IPS-18a (cell line): ENCODE measurements around the gene TMEM213.

Experiments used
- H3K27ac ChIP-seq: one replicate; pipeline ENCODE4 v1.5.1; 2013; ENCODE audit warnings: low read length
- H3K27me3 ChIP-seq: one replicate; pipeline ENCODE4 v1.6.1; 2013; ENCODE audit warnings: mild to moderate bottlenecking, low read length; ENCODE audit not compliant: control insufficient read depth, insufficient read depth
- H3K36me3 ChIP-seq: one replicate; pipeline ENCODE4 v1.6.1; 2013; ENCODE audit warnings: low read depth, low read length; ENCODE audit not compliant: control insufficient read depth
- H3K4me1 ChIP-seq: one replicate; pipeline ENCODE4 v1.6.1; 2013; ENCODE audit warnings: low read depth, low read length; ENCODE audit not compliant: control insufficient read depth
- H3K4me3 ChIP-seq: one replicate; pipeline ENCODE4 v1.5.1; 2013; ENCODE audit warnings: low read length
- H3K9ac ChIP-seq: one replicate; pipeline ENCODE4 v1.6.1; 2013; ENCODE audit warnings: mild to moderate bottlenecking, low read length, moderate library complexity
- H3K9me3 ChIP-seq: one replicate; pipeline ENCODE4 v1.6.1; 2013; ENCODE audit warnings: low read depth, low read length; ENCODE audit not compliant: control insufficient read depth

Gene TMEM213

DNA sequence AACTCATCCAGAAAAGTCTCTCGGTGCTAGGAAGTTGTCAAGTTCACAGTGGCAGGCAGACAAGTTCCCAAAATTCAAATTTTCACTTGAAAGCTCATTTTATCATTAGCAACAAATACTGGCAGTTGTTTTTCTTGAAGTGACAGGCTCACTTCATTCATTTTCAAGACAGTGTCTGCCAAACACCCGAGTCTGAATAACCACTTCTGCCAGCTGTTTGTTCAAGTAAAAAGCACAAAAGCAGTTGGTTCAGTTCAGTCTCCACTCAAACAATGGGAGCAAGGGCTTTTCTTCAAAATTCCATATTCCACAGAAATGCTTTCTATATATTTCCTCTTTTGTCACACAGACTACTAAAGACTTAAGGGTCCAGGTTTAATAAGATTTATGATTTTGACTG lies 47.9 kb downstream of the TMEM213 start:
- H3K4me1 ChIP-seq = peaks cover 7% of the 10 kb centered on the region
- no peaks in the 10 kb centered on the region for H3K27me3 ChIP-seq
- no peak overlapping the region for H3K9ac ChIP-seq
- H3K4me3 ChIP-seq = no peak overlapping the region
- H3K9me3 ChIP-seq = no peaks in the 10 kb centered on the region
- H3K36me3 ChIP-seq = peaks cover 16% of the 10 kb centered on the region
- no peak overlapping the region for H3K27ac ChIP-seq

GRCh38 chr7:138848056-138848980 lies 50.5 kb downstream of the TMEM213 start:
- no peak overlapping the region for H3K9ac ChIP-seq
- no peaks in the 10 kb centered on the region for H3K9me3 ChIP-seq
- no peaks in the 10 kb centered on the region for H3K27me3 ChIP-seq
- H3K4me1 ChIP-seq = peaks cover 12% of the 10 kb centered on the region
- H3K36me3 ChIP-seq = peaks cover 28% of the 10 kb centered on the region
- H3K4me3 ChIP-seq = no peak overlapping the region
- H3K27ac ChIP-seq = no peak overlapping the region

- Histone ChIP-seq H3K9me3 (no peaks in the 10 kb centered on the region), H3K36me3 (peaks cover 28% of the 10 kb centered on the region), H3K4me3 (no peak overlapping the region), H3K27ac (no peak overlapping the region), H3K4me1 (peaks cover 26% of the 10 kb centered on the region), H3K9ac (no peak overlapping the region), H3K27me3 (no peaks in the 10 kb centered on the region)
Measured at GRCh38 chr7:138849701-138850100, 51.9 kb downstream of the TMEM213 start.

DNA sequence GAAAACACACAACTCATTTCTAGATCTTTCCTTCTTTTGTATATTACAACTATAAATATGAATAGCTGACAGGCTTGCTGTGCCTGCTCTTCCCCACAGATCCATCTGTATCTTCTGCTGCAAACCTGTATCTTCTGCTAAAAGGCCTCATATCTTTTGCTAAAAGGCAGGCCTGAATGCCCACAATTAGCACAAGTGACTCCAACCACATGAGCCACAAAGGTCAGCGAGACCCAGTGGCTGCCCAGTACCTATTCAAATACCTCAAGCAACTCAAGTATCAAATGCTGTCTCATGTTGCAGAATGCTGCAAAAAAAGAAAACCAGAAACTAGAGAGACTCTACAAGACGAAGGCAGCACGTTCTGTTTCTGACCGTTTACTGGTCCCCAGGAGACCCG lies 54.7 kb downstream of the TMEM213 start:
- Histone ChIP-seq H3K27me3 (no peaks in the 10 kb centered on the region), H3K9me3 (no peaks in the 10 kb centered on the region), H3K27ac (no peak overlapping the region), H3K9ac (no peak overlapping the region), H3K4me3 (no peak overlapping the region), H3K4me1 (peaks cover 28% of the 10 kb centered on the region), H3K36me3 (peaks cover 28% of the 10 kb centered on the region)

DNA sequence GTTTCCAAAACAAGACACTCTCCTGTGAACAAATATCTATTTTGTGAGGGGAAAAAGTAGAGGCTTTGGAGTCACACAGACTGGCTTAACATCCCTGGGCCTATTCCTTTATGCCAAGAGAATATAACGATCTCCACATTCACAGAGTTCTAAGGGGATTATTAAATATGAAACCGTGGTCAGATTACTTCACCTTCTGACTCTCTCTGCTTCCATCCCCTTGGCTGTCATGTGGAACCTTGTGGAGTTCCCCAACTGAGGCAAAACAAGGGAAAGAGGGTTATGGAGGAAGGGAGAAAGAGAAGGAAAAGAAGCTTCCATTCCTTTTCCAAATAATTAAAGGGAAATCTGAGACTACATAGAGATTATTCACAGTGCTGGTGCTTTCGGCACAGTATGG lies 55.7 kb downstream of the TMEM213 start:
- Histone ChIP-seq H3K9me3 (no peaks in the 10 kb centered on the region), H3K27me3 (no peaks in the 10 kb centered on the region), H3K9ac (no peak overlapping the region), H3K27ac (peak overlapping the region; percentile 40), H3K4me3 (peak overlapping the region; percentile 11), H3K36me3 (peaks cover 27% of the 10 kb centered on the region), H3K4me1 (peaks cover 24% of the 10 kb centered on the region)

GRCh38 chr7:138854115-138854645 lies 56.4 kb downstream of the TMEM213 start:
- Histone ChIP-seq H3K4me3 (peak overlapping the region; percentile 11), H3K36me3 (peaks cover 27% of the 10 kb centered on the region), H3K27me3 (no peaks in the 10 kb centered on the region), H3K9me3 (no peaks in the 10 kb centered on the region), H3K27ac (peak overlapping the region; percentile 27), H3K9ac (no peak overlapping the region), H3K4me1 (peaks cover 21% of the 10 kb centered on the region)

- Histone ChIP-seq H3K36me3 (peaks cover 8% of the 10 kb centered on the region), H3K4me3 (no peak overlapping the region), H3K27ac (no peak overlapping the region), H3K4me1 (peaks cover 21% of the 10 kb centered on the region), H3K27me3 (no peaks in the 10 kb centered on the region), H3K9ac (no peak overlapping the region), H3K9me3 (no peaks in the 10 kb centered on the region)
Measured at GRCh38 chr7:138857728-138858127, 59.9 kb downstream of the TMEM213 start.

- Histone ChIP-seq H3K4me3 (no peak overlapping the region), H3K36me3 (peaks cover 19% of the 10 kb centered on the region), H3K4me1 (no peaks in the 10 kb centered on the region)
Measured at GRCh38 chr7:138861051-138861450, 63.3 kb downstream of the TMEM213 start.

GRCh38 chr7:138863931-138864330 lies 66.1 kb downstream of the TMEM213 start:
- no peaks in the 10 kb centered on the region for H3K27me3 ChIP-seq
- no peak overlapping the region for H3K4me3 ChIP-seq
- no peak overlapping the region for H3K9ac ChIP-seq
- no peak overlapping the region for H3K27ac ChIP-seq
- H3K9me3 ChIP-seq = no peaks in the 10 kb centered on the region
- no peaks in the 10 kb centered on the region for H3K4me1 ChIP-seq
- H3K36me3 ChIP-seq = peaks cover 28% of the 10 kb centered on the region

More at GRCh38 chr7:138861051-138861450, 63.3 kb downstream of the TMEM213 start:
- no peaks in the 10 kb centered on the region for H3K27me3 ChIP-seq
- no peaks in the 10 kb centered on the region for H3K9me3 ChIP-seq
- no peak overlapping the region for H3K9ac ChIP-seq
- no peak overlapping the region for H3K27ac ChIP-seq

DNA sequence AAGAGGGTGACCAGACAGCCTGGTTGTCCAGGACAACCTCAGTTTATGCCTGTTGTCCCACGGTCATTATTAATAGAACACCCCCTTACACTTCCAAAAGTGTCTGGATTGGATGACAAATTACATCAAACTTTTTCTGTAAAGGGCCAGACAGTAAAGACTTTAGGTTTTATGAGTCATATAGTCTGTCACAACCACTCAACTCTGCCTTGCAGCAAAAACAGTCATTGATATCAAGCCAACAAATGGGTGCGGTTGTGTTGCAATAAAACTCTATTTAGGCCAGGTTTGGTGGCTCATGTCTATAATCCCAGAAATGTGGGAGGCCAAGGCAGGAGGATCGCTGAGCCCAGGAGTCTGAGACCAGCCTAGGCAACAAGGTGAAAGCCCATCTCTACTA lies 66.9 kb downstream of the TMEM213 start:
- peaks cover 29% of the 10 kb centered on the region for H3K36me3 ChIP-seq
- no peak overlapping the region for H3K27ac ChIP-seq
- H3K9ac ChIP-seq = no peak overlapping the region

GRCh38 chr7:138865843-138866242 lies 68.0 kb downstream of the TMEM213 start:
- Histone ChIP-seq H3K9me3 (no peaks in the 10 kb centered on the region), H3K4me3 (no peak overlapping the region), H3K9ac (no peak overlapping the region), H3K36me3 (peaks cover 32% of the 10 kb centered on the region), H3K27me3 (no peaks in the 10 kb centered on the region), H3K27ac (no peak overlapping the region), H3K4me1 (no peaks in the 10 kb centered on the region)

More for the DNA sequence above, 66.9 kb downstream of the TMEM213 start:
- no peaks in the 10 kb centered on the region for H3K4me1 ChIP-seq
- no peak overlapping the region for H3K4me3 ChIP-seq
- H3K27me3 ChIP-seq = no peaks in the 10 kb centered on the region
- H3K9me3 ChIP-seq = no peaks in the 10 kb centered on the region

GRCh38 chr7:138866353-138866752 lies 68.6 kb downstream of the TMEM213 start:
- H3K4me1 ChIP-seq = no peaks in the 10 kb centered on the region
- no peak overlapping the region for H3K4me3 ChIP-seq
- H3K9me3 ChIP-seq = no peaks in the 10 kb centered on the region
- H3K27ac ChIP-seq = no peak overlapping the region
- H3K9ac ChIP-seq = no peak overlapping the region
- H3K27me3 ChIP-seq = no peaks in the 10 kb centered on the region
- H3K36me3 ChIP-seq = peaks cover 30% of the 10 kb centered on the region
